IPS-11a (cell line): ENCODE results near the gene RHOH.
"Not testable (repeated sequence)": the region's sequence is repeated elsewhere in the genome, so short reads cannot be mapped to it uniquely, and the experiment has no call there.

Experiments used
- H3K4me3 ChIP-seq: one replicate; pipeline ENCODE4 v1.5.1; 2013; ENCODE audit warnings: low read depth, low read length, control low read depth

Gene RHOH

DNA sequence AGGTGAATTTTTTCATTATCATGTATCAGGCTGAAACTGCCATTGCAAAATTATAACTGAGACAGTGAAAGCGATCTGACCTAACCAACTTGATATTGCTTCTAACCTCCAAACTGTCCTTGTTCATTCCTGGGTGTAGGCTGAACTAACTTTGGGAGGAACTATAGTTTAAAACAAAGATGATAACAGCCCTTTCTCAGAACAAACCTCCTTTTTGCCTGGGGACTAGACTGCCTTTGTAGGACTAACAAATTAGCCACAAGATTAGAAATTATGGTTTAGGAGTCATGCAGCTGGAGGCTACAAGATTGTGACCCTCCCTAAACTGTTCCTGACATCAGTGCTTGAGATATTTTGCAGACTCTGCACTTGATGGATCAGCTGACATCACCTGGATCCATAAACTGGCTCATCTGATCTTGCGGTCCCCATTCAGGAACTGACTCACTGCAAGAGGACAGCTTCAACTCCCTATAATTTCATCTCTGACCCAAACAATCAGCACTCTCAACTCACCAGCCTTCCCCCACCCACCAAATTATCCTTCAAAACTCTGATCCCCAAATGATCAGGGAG lies 93.9 kb downstream of the RHOH start:
- H3K4me3 ChIP-seq, result not testable (repeated sequence)

DNA sequence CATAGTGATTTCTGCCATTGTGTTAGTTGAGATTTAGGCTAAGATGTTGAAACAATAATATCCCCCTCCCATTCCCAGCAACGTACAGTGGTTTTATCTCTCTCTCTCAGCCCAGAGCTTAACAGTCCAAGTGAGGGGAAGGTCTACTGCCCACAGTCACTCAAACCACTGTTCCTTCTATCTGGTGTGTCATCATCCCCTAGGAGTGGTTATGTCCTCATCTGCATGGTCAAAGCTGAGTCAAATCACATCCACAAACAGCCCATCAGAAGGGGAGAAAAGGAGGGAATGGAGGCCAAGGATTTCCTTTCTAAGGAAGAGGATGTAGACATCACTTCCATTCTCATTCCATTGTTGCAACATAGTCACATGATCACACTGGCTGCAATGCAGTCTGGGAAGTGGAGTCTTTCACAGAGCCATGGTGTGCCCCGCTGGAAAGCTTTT lies 95.5 kb downstream of the RHOH start:
- H3K4me3 ChIP-seq, result no peak overlapping the region

DNA sequence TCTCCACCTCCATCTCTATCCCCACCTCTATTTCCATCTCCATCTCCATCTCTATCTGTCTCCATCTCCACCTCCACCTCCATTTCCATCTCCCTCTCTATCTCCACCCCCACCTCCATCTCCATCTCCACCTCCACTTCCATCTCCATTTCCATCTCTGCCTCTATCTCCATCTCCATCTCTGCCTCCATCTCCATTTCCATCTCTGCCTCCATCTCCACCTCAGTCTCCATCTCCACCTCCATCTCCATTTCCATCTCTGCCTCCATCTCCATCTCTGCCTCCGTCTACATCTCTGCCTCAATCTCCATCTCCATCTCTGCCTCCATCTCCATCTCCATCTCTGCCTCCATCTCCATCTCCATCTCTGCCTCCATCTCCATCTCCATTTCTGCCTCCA lies 97.5 kb downstream of the RHOH start:
- H3K4me3 ChIP-seq, result no peak overlapping the region

DNA sequence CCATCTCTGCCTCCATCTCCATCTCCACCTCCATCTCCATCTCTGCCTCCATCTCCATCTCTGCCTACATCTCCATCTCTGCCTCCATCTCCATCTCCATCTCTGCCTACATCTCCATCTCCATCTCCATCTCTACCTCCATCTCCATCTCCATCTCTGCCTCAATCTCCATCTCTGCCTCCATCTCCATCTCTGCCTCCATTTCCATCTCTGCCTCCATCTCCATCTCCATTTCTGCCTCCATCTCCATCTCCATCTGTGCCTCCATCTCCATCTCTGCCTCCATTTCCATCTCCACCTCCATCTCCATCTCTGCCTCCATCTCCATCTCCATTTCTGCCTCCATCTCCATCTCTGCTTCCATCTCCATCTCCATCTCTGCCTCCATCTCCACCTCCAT lies 98.2 kb downstream of the RHOH start:
- not testable (repeated sequence) for H3K4me3 ChIP-seq

DNA sequence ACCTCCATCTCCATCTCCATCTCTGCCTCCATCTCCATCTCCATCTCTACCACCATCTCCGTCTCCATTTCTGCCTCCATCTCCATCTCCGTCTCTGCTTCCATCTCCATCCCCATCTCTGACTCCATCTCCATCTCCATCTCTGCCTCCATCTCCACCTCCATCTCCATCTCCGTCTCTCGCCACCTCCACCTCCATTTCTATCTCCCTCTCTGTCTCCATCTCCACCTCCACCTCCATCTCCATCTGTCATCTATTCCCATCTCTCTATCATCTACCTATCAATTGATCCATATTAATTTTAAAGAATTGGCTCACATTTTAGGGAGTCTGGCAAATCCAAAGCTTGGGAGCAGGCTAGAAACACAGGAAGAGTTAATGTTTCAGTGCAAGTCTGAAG lies 98.7 kb downstream of the RHOH start:
- no peak overlapping the region for H3K4me3 ChIP-seq
